Erythroblast (primary cell): ENCODE measurements around the gene MRPL32.

Experiments
- DNase-seq, 2 experiments: peaks; one replicate each; lab custom pipeline; 2025; lab: John Stamatoyannopoulos, UW
- GATA1 ChIP-seq: IDR thresholded peaks from 2 replicates; pipeline ENCODE4 v1.6.1; 2011; ENCODE audit warnings: low read depth, mild to moderate bottlenecking, control low read depth, low read length, moderate library complexity
- POLR2A ChIP-seq: IDR thresholded peaks from 2 replicates; pipeline ENCODE4 v1.6.1; 2011; ENCODE audit warnings: mild to moderate bottlenecking, low read length

Gene MRPL32

DNA sequence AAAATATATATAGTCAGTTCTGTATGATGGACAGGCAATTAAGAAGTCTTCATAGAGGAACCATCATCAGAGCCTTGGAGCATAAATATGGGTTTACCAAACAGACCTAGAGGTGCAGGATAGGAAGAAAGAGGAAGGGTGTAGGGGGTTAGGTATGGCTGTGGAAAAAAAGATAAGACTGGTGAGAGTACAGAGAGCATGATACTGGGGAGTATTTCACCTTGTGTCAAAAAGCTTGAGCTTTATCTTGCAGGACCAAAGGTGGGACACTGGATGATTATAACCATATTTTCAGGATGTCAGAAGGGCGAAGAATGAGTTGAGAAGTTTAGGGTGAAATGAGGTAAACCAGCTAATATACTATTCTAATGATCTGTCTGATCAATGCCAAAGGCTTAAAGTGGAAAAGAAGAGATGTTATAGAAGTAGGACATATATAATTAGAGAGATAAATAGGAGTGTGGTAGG is 54.6 kb downstream of the MRPL32 start:
- TF ChIP-seq POLR2A (no peak), GATA1 (no peak)

More for the DNA sequence above, 54.6 kb downstream of the MRPL32 start:
- no peak for DNase-seq
